ENCODE data around the gene FBLN7. TPM values are rescaled to one million over a fixed set of nuclear protein-coding genes. Genes with fewer than 3 reads are reported as not detected.
"Not testable (repeated sequence)": the region's sequence is repeated elsewhere in the genome, so short reads cannot be mapped to it uniquely, and the experiment has no call there.

FBLN7 gene, protein sequence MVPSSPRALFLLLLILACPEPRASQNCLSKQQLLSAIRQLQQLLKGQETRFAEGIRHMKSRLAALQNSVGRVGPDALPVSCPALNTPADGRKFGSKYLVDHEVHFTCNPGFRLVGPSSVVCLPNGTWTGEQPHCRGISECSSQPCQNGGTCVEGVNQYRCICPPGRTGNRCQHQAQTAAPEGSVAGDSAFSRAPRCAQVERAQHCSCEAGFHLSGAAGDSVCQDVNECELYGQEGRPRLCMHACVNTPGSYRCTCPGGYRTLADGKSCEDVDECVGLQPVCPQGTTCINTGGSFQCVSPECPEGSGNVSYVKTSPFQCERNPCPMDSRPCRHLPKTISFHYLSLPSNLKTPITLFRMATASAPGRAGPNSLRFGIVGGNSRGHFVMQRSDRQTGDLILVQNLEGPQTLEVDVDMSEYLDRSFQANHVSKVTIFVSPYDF
- total RNA-seq, result 9.5 TPM

- peak; percentile 35 for DNase-seq
These were observed at the start of gene FBLN7 for GRCh38 chr2:112138159-112139032. FBLN7 (plus strand) TSS chr2:112138385; CDS start chr2:112138656, 271 bp downstream.

DNA sequence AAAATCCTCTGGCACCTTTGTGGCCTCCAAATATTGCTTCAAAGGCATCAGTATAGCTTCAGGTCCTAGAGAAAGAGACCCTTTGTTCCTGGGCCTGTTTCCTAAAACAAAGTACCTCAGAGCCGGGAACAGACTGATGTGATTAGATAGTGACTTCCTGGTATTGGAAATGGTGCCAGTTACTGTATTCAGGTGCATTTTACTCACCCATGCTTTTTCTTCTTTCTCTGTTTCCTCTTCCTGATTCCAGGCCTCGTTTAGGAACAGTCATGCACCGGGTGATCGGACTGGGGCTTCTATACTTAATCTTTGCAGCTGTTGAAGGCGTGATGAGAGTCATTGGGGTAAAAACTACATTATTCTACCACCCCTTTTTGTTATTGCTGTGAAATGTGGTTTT, 48.8 kb upstream of the FBLN7 start:
- DNase-seq, result no peak

- DNase-seq, result no peak
These were observed 45.7 kb upstream of the FBLN7 start for GRCh38 chr2:112092286-112093041.

DNA sequence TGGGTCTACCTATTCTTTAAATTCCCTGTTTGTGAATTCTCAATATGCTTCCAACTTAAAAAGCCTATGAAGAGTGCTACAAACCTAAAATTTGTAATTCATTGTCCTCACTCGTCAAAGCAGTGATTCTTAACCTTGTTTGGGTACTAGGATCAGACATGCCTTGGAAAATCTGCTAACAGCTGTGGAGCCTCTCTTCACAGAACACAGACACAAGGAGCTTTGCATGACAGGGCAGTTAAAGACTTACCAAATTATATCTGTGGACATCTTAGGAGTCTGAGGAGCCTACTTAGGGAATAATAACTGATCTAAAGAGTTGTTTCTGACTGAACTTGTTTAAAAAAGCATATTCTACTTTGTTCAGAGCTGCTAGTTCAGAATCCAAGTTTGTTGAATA, 45.0 kb upstream of the FBLN7 start:
- peak; percentile 9 for DNase-seq

GRCh38 chr2:112095681-112096080, 42.5 kb upstream of the FBLN7 start:
- no peak for DNase-seq

DNA sequence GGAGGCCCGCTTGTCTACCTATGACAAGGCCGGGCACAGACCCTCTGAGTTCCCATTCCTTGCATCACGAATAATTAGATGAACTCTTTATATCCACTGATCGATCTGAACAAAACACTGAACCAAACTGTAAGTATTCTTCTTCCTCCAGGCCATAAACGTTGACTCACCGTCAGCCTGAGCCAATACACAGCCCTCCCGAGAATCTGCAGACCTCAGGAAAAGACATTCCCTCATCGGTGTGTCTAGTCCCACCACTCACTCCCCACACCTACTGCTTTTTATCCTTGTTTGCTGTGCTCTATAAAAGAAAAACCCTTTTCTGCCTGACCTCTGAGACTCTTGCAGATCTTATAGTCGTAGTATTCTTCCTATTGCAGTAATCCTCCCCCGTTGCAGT, 42.1 kb upstream of the FBLN7 start:
- DNase-seq, result no peak

DNA sequence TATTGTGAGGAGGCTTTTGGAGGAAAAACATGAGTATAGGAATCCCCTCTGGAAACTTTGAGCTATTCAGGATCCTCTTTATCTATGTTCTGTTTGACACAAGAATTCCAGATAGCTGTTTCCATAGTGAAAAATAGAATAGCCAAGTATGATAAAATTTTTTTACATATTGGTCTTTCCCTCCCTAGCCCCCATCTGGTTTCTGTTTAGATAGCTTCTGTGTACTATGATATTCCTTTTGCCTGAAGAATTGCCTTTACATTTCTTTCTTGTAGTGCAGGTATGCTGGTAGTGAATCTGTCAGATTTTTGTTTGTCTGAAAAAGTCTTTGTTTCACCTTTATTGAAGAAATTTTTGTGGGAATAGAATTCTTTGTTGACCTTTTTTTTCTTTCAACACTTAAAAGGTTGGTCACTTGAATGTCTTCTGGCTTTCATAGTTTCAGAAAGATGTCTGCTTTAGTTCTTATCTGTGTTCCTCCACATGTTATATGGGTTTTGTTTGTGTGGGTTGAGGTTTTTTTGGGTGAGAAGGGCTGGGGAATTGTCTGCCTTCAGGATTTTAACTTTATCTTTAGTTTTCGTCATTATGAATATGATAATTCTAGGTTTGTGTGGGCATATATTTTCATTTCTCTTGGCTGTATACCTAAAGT, 29.9 kb upstream of the FBLN7 start:
- DNase-seq, result no peak

GRCh38 chr2:112109278-112109677, 28.9 kb upstream of the FBLN7 start:
- DNase-seq, result no peak

DNA sequence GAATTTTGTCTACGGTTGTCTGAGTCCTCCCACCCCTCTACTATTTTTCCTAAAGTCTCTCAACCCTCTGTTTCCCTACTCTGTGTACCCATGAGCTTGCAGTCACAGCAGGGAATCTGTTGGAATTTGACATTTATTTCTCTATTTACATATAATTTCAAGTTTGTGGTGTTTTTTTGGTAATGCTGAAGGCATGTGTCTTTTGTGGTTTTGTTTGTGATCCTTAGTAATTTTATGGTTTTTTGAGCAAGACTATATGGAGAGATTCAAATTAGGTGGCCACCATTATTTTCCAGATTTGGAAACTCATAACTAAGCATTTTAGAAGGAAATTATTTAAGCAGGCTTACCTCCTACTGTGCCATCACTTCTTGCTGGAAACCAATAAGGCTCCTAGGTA, 27.2 kb upstream of the FBLN7 start:
- DNase-seq, result no peak

DNA sequence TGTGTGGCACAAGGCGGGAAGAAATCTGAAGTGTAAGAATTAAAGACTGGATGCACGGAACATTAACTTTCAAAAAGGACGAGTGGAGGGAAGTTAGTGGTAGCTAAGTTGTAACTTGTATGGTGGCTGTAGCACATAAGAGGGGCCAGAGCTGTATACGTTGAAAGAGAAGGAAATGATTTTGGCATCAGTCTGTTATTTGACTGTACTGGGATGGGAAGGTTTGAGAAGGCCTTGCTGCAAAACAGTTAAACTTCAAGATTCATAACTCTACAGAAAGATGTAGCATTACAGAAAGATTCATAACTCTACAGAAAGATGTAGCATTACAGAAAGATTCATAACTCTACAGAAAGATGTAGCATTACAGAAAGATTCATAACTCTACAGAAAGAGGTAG, 24.8 kb upstream of the FBLN7 start:
- not testable (repeated sequence) for DNase-seq

GRCh38 chr2:112118148-112118547, 20.0 kb upstream of the FBLN7 start:
- no peak for DNase-seq

DNA sequence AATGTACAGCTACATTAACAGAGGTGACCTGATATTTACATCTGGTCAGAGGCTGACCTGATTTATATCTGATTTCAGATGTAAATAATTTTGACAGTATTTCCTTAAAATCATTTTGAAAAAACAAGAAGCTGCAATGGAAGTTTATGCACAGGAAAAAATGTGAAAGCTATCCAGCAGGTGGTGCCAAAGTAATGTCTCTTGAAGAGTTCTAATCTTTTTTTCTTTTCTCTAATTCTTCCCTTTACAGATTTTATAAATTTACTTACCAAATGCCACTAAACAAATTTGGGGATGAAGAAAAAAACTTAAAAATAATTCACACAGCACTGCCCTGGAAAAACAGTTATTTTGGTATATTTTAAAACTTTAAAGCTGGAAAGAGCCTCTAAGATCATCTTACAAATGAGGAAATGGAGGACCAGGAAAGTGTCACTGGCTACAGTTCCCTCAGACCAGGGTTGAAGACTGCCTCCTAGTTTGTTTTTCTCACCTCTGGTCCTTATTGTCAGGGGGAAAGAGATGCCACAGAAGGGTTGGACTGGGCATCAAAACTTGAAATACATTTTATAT, 16.4 kb upstream of the FBLN7 start:
- DNase-seq, result peak; percentile 79

GRCh38 chr2:112129060-112129459, 9.1 kb upstream of the FBLN7 start:
- DNase-seq, result no peak

GRCh38 chr2:112133344-112133743, 4.8 kb upstream of the FBLN7 start:
- no peak for DNase-seq

DNA sequence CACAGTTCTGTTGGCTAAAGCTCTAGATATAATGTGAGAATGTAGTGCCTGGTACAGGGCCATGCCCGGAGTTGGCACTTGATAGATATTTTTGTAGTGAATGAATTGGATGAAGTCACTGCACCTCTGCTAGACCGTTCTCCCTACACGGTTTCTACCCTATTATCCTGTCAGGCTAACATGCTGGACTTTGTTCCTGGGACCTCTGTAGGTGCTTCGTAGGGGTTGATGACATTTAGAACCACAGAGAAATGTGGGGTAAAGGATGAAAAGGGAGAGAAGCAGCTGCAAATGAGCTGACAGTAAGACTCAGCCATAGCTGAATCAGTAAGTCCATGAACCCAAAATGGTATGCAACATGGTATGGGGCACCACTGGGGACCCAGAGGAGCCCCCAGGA, 4.1 kb upstream of the FBLN7 start:
- DNase-seq, result no peak

DNA sequence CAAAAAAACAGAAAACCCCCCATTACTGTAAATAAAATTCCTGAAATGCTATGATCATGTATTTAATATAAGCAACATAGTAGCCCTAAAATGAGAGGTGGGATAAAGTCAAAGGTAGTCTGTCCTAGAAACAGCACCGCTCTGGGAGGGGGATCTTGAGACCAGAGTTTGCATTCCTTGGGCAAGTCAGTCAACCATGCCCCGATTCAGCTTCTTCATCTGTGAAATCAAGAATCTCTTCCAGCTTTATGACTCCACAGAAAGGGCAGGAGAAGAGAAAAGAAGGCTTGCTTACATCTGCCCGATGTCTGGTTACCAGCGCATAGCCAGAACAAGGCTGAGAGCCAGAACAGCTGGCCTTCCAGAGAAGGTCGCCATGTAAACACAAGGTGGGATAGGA, 2.1 kb upstream of the FBLN7 start:
- DNase-seq, result no peak

DNA sequence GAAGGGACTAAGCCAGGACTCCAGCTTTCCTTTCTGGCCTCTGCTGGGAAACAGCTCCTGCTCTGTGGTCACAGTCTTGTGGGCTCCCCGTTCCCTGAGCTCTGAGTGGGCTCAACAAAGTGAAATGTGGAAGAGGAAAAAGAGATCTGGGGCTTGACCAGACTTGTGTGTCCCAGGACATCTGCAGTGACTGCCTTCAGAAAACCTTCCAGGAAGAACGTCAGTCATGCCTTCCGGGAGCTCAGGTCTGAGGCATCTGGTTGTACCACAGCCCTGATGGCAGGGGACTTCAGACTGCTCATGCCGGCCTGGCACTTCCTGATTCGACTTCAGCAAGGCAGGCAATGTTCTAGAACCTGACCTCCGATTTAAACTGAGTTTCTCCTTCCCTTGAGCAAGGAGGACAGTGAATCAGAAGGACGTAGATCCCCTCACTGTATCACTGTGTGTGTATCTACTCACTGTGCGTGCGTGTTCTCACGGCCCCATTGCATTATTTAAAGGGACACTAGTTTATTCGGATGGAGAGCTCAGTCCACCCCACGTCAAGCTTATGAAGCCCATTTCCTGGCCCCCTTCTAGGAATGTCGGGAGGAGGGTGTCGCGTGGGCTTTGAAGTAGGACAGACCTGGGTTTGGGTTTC, 548 bp upstream of the FBLN7 start:
- DNase-seq, result no peak

DNA sequence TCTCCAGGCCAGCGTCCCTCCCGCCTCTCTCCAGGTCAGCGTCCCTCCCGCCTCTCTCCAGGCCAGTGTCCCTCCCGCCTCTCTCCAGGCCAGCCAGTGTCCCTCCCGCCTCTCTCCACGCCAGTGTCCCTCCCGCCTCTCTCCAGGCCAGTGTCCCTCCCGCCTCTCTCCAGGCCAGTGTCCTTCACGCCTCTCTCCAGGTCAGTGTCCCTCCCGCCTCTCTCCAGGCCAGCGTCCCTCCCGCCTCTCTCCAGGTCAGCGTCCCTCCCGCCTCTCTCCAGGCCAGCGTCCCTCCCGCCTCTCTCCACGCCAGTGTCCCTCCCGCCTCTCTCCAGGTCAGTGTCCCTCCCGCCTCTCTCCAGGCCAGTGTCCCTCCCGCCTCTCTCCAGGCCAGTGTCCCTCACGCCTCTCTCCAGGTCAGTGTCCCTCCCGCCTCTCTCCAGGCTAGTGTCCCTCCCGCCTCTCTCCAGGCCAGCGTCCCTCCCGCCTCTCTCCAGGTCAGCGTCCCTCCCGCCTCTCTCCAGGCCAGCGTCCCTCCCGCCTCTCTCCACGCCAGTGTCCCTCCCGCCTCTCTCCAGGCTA, 939 bp downstream of the FBLN7 start:
- DNase-seq, result not testable (repeated sequence)

DNA sequence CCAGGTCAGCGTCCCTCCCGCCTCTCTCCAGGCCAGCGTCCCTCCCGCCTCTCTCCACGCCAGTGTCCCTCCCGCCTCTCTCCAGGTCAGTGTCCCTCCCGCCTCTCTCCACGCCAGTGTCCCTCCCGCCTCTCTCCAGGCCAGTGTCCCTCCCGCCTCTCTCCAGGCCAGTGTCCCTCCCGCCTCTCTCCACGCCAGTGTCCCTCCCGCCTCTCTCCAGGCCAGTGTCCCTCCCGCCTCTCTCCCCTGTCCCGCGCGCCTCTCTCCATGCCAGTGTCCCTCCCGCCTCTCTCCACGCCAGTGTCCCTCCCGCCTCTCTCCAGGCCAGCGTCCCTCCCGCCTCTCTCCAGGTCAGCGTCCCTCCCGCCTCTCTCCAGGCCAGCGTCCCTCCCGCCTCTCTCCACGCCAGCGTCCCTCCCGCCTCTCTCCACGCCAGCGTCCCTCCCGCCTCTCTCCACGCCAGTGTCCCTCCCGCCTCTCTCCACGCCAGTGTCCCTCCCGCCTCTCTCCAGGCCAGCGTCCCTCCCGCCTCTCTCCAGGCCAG, 1.5 kb downstream of the FBLN7 start:
- DNase-seq, result not testable (repeated sequence)

DNA sequence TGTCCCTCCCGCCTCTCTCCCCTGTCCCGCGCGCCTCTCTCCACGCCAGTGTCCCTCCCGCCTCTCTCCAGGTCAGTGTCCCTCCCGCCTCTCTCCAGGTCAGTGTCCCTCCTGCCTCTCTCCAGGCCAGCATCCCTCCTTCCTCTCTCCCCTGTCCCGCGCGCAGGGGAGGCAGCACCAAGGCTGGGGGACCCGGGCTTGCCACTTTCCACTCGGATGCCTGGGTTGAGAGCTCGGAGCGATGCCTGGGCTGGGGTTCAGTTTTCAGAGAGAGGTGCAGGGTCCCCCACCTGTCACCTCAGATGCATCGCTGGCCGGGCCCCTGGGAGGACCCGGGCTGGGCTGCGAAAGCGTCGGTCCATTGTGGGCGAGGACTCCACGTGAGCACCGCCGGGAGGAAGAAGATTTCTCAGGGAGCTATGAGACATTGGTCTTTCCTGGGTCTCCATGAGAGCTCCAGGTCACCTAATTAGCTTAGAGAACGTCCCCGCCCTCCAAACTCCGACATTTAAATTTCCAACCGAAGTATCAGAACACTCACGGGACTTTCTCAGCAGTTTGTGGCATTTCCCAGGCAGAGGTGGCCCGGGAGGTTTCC, 2.1 kb downstream of the FBLN7 start:
- DNase-seq, result no peak
